ENCODE measurements around the gene IL1R1.

The IL1R1 gene

GRCh38 chr2:102190430-102191107 is 48.0 kb downstream of the IL1R1 start:
- H3K4me1 ChIP-seq (ENCODE audit: control insufficient read depth, insufficient read depth, low read length): peaks cover 7% of the 10 kb centered on the region
- H3K4me3 ChIP-seq (ENCODE audit: low read length): no peak overlapping the region
- no peak overlapping the region for H3K9ac ChIP-seq (ENCODE audit: low read length)
- no peak for DNase-seq (ENCODE audit: low read depth)
- H3K27me3 ChIP-seq (replicated peaks; ENCODE audit: control insufficient read depth, insufficient read depth, low read length): no peaks in the 10 kb centered on the region
- no peaks in the 10 kb centered on the region for H3K36me3 ChIP-seq (ENCODE audit: control insufficient read depth, insufficient read depth, low read length, severe bottlenecking)
- no peaks in the 10 kb centered on the region for H3K9me3 ChIP-seq (ENCODE audit: control insufficient read depth, low read length)

GRCh38 chr2:102191501-102191900 is 49.0 kb downstream of the IL1R1 start:
- no peak overlapping the region for H3K9ac ChIP-seq (ENCODE audit: low read length)
- H3K27me3 ChIP-seq (replicated peaks; ENCODE audit: control insufficient read depth, insufficient read depth, low read length): no peaks in the 10 kb centered on the region
- no peaks in the 10 kb centered on the region for H3K9me3 ChIP-seq (ENCODE audit: control insufficient read depth, low read length)
- DNase-seq (ENCODE audit: low read depth): no peak
- H3K4me1 ChIP-seq (ENCODE audit: control insufficient read depth, insufficient read depth, low read length): peaks cover 7% of the 10 kb centered on the region
- no peak overlapping the region for H3K4me3 ChIP-seq (ENCODE audit: low read length)
- no peaks in the 10 kb centered on the region for H3K36me3 ChIP-seq (ENCODE audit: control insufficient read depth, insufficient read depth, low read length, severe bottlenecking)

GRCh38 chr2:102193074-102193473 is 50.5 kb downstream of the IL1R1 start:
- peaks cover 7% of the 10 kb centered on the region for H3K4me1 ChIP-seq (ENCODE audit: control insufficient read depth, insufficient read depth, low read length)

GRCh38 chr2:102194609-102195268 is 52.2 kb downstream of the IL1R1 start:
- no peak for DNase-seq (ENCODE audit: low read depth)
- Histone ChIP-seq H3K9ac (ENCODE audit: low read length) (no peak overlapping the region), H3K9me3 (ENCODE audit: control insufficient read depth, low read length) (no peaks in the 10 kb centered on the region), H3K4me1 (ENCODE audit: control insufficient read depth, insufficient read depth, low read length) (peaks cover 7% of the 10 kb centered on the region), H3K27me3 (replicated peaks; ENCODE audit: control insufficient read depth, insufficient read depth, low read length) (no peaks in the 10 kb centered on the region), H3K36me3 (ENCODE audit: control insufficient read depth, insufficient read depth, low read length, severe bottlenecking) (no peaks in the 10 kb centered on the region), H3K4me3 (ENCODE audit: low read length) (no peak overlapping the region)

More at GRCh38 chr2:102193074-102193473, 50.5 kb downstream of the IL1R1 start:
- H3K36me3 ChIP-seq (ENCODE audit: control insufficient read depth, insufficient read depth, low read length, severe bottlenecking): no peaks in the 10 kb centered on the region
- no peaks in the 10 kb centered on the region for H3K27me3 ChIP-seq (replicated peaks; ENCODE audit: control insufficient read depth, insufficient read depth, low read length)
- no peak overlapping the region for H3K4me3 ChIP-seq (ENCODE audit: low read length)
- no peaks in the 10 kb centered on the region for H3K9me3 ChIP-seq (ENCODE audit: control insufficient read depth, low read length)
- peak; percentile 14 for DNase-seq (ENCODE audit: low read depth)
- no peak overlapping the region for H3K9ac ChIP-seq (ENCODE audit: low read length)

- Histone ChIP-seq H3K4me3 (ENCODE audit: low read length) (no peak overlapping the region), H3K9me3 (ENCODE audit: control insufficient read depth, low read length) (no peaks in the 10 kb centered on the region), H3K4me1 (ENCODE audit: control insufficient read depth, insufficient read depth, low read length) (peaks cover 7% of the 10 kb centered on the region), H3K9ac (ENCODE audit: low read length) (no peak overlapping the region), H3K36me3 (ENCODE audit: control insufficient read depth, insufficient read depth, low read length, severe bottlenecking) (peaks cover 4% of the 10 kb centered on the region), H3K27me3 (replicated peaks; ENCODE audit: control insufficient read depth, insufficient read depth, low read length) (no peaks in the 10 kb centered on the region)
- no peak for DNase-seq (ENCODE audit: low read depth)
Observed at GRCh38 chr2:102197389-102198137, 55.0 kb downstream of the IL1R1 start.

- peaks cover 7% of the 10 kb centered on the region for H3K36me3 ChIP-seq (ENCODE audit: control insufficient read depth, insufficient read depth, low read length, severe bottlenecking)
- peaks cover 12% of the 10 kb centered on the region for H3K9me3 ChIP-seq (ENCODE audit: control insufficient read depth, low read length)
- H3K27me3 ChIP-seq (replicated peaks; ENCODE audit: control insufficient read depth, insufficient read depth, low read length): no peaks in the 10 kb centered on the region
- H3K9ac ChIP-seq (ENCODE audit: low read length): no peak overlapping the region
- DNase-seq (ENCODE audit: low read depth): no peak
- no peaks in the 10 kb centered on the region for H3K4me1 ChIP-seq (ENCODE audit: control insufficient read depth, insufficient read depth, low read length)
- H3K4me3 ChIP-seq (ENCODE audit: low read length): no peak overlapping the region
Observed at GRCh38 chr2:102200539-102200938, 58.0 kb downstream of the IL1R1 start.

- Histone ChIP-seq H3K36me3 (ENCODE audit: control insufficient read depth, insufficient read depth, low read length, severe bottlenecking) (peaks cover 7% of the 10 kb centered on the region), H3K4me3 (ENCODE audit: low read length) (no peak overlapping the region), H3K9ac (ENCODE audit: low read length) (no peak overlapping the region), H3K9me3 (ENCODE audit: control insufficient read depth, low read length) (peaks cover 12% of the 10 kb centered on the region), H3K4me1 (ENCODE audit: control insufficient read depth, insufficient read depth, low read length) (no peaks in the 10 kb centered on the region), H3K27me3 (replicated peaks; ENCODE audit: control insufficient read depth, insufficient read depth, low read length) (no peaks in the 10 kb centered on the region)
- DNase-seq (ENCODE audit: low read depth): no peak
Observed at GRCh38 chr2:102204638-102205037, 62.1 kb downstream of the IL1R1 start.

- Histone ChIP-seq H3K9ac (ENCODE audit: low read length) (no peak overlapping the region), H3K4me3 (ENCODE audit: low read length) (no peak overlapping the region), H3K27me3 (replicated peaks; ENCODE audit: control insufficient read depth, insufficient read depth, low read length) (no peaks in the 10 kb centered on the region), H3K9me3 (ENCODE audit: control insufficient read depth, low read length) (peaks cover 12% of the 10 kb centered on the region), H3K36me3 (ENCODE audit: control insufficient read depth, insufficient read depth, low read length, severe bottlenecking) (peaks cover 2% of the 10 kb centered on the region), H3K4me1 (ENCODE audit: control insufficient read depth, insufficient read depth, low read length) (no peaks in the 10 kb centered on the region)
- DNase-seq (ENCODE audit: low read depth): no peak
Observed at GRCh38 chr2:102206666-102207341, 64.3 kb downstream of the IL1R1 start.

- Histone ChIP-seq H3K9me3 (ENCODE audit: control insufficient read depth, low read length) (peaks cover 9% of the 10 kb centered on the region), H3K9ac (ENCODE audit: low read length) (no peak overlapping the region), H3K4me1 (ENCODE audit: control insufficient read depth, insufficient read depth, low read length) (no peaks in the 10 kb centered on the region), H3K27me3 (replicated peaks; ENCODE audit: control insufficient read depth, insufficient read depth, low read length) (no peaks in the 10 kb centered on the region), H3K4me3 (ENCODE audit: low read length) (no peak overlapping the region), H3K36me3 (ENCODE audit: control insufficient read depth, insufficient read depth, low read length, severe bottlenecking) (peaks cover 2% of the 10 kb centered on the region)
- DNase-seq (ENCODE audit: low read depth): no peak
Observed at GRCh38 chr2:102208774-102209173, 66.2 kb downstream of the IL1R1 start.

- no peak for DNase-seq (ENCODE audit: low read depth)
- Histone ChIP-seq H3K9ac (ENCODE audit: low read length) (no peak overlapping the region), H3K4me3 (ENCODE audit: low read length) (no peak overlapping the region), H3K27me3 (replicated peaks; ENCODE audit: control insufficient read depth, insufficient read depth, low read length) (no peaks in the 10 kb centered on the region), H3K4me1 (ENCODE audit: control insufficient read depth, insufficient read depth, low read length) (no peaks in the 10 kb centered on the region), H3K9me3 (ENCODE audit: control insufficient read depth, low read length) (peaks cover 5% of the 10 kb centered on the region), H3K36me3 (ENCODE audit: control insufficient read depth, insufficient read depth, low read length, severe bottlenecking) (peaks cover 2% of the 10 kb centered on the region)
Observed at GRCh38 chr2:102209474-102209873, 66.9 kb downstream of the IL1R1 start.

GRCh38 chr2:102217032-102217431 is 74.5 kb downstream of the IL1R1 start:
- no peak overlapping the region for H3K4me3 ChIP-seq (ENCODE audit: low read length)
- peaks cover 26% of the 10 kb centered on the region for H3K9me3 ChIP-seq (ENCODE audit: control insufficient read depth, low read length)
- H3K9ac ChIP-seq (ENCODE audit: low read length): no peak overlapping the region
- H3K36me3 ChIP-seq (ENCODE audit: control insufficient read depth, insufficient read depth, low read length, severe bottlenecking): peaks cover 20% of the 10 kb centered on the region
- H3K4me1 ChIP-seq (ENCODE audit: control insufficient read depth, insufficient read depth, low read length): no peaks in the 10 kb centered on the region
- H3K27me3 ChIP-seq (replicated peaks; ENCODE audit: control insufficient read depth, insufficient read depth, low read length): no peaks in the 10 kb centered on the region
- DNase-seq (ENCODE audit: low read depth): no peak

All from adipocyte (in vitro differentiated cells).